Activated CD8-positive, alpha-beta memory T cell treated with anti-CD3 and anti-CD28 coated beads, Interleukin-2, amount 50 U/mL, for 4 hours (primary cell): ENCODE data around the gene PTGS2.
A peak's percentile ranks its signal among the peaks of the same experiment; 100 is the strongest.

ENCODE experiments used
- DNase-seq: peaks from one replicate; pipeline ENCODE4 v3.0.0-alpha.2; 2020

Gene PTGS2

DNA sequence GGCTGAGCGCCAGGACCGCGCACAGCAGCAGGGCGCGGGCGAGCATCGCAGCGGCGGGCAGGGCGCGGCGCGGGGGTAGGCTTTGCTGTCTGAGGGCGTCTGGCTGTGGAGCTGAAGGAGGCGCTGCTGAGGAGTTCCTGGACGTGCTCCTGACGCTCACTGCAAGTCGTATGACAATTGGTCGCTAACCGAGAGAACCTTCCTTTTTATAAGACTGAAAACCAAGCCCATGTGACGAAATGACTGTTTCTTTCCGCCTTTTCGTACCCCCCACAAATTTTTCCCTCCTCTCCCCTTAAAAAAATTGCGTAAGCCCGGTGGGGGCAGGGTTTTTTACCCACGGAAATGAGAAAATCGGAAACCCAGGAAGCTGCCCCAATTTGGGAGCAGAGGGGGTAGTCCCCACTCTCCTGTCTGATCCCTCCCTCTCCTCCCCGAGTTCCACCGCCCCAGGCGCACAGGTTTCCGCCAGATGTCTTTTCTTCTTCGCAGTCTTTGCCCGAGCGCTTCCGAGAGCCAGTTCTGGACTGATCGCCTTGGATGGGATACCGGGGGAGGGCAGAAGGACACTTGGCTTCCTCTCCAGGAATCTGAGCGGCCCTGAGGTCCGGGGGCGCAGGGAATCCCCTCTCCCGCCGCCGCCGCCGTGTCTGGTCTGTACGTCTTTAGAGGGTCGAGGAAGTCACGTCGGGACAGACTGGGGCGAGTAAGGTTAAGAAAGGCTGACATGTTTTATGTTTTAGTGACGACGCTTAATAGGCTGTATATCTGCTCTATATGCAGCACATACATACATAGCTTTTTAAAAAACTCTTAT, at the start of gene PTGS2:
TSS of gene PTGS2 (minus strand) at position 179 of the 817 bp plus-strand sequence. CDS start at position 46, 133 bp downstream.
- DNase-seq: peak; percentile 19

DNA sequence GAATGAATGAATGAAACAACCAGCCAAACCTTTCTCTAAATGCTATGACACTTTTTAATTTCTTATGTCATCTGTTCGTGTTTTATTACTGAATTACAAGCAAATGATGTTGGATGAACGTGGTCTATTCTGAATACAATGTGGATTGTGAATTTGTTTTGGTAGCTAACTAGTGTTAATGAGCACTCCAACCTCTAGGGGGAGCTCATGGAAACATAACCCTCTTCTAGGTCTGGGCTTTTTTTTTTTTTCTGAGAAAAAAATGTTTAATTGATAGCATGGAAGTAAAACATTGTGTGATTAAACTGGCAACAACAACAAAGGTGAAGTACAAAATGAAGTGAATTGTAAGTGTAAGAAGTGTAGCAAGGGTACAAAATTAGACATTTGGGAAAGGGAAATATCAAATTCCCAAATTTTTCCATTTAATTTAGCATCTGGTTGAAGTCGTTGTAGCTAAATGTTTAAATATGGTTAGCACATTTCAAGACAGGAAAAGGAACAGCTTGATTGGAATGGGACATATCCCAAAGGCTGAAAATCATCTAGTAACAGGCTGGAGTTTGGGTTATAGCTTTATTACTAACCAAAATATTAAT, 42.6 kb upstream of the PTGS2 start:
- DNase-seq: no peak

DNA sequence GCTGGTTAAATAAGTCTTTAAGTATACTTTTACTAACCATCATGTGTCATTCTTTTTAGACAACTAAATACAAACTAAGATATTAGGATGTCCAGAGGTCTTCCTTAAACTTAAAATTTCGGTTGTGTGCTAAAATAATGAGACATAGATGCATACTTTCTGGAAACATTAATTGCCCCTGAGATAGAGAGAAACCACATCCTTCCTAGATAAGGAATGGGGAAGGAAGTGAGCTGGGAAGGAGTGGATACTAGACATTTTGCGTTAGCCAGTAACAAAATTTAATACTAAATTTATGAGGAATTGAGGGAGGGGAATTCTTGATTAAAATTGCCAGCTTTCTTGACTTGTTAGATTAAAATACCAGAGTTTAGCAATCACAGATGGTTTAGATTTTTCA, 37.1 kb upstream of the PTGS2 start:
- DNase-seq: no peak

DNA sequence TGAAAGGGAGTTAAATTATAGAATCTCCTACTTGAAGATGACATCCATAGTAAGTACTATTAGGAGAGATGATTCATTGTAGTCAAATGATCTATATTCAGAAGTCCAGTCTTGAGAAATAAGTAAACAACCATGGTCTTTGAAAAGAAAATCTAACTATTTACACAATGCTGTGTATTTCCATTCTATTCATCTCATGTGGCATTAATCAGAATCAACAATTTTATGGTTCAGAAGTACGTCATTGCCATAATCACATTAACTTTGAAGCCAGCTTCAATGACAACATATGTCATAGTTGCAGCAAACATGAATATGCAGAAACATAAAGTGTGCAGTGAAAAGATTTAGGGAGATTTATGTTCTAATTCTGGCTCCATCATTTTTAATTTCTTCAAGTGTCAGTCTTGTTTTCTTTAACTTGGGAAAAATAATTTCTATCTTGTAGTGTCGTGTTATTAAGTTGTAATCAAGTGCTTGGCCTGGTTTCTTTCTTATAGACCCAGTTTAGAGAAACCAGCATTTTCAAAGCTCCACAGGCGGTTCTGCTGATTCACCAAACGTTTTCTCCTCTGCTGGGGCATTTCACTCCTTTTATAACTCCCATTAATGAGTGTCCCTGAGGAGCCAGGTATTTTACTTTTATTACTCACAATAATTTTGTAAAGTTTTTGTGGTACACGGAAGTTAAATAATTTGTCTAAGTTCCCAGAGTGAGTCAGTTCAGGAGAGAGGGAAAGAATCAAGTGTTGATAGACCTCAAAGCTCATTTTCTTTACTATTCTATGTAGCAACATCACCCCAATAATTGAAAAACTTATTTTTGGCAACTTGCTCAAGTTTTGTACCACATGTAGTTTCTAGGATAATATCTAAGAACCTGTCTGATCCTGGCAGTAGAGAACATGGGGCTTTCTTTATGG, 35.9 kb upstream of the PTGS2 start:
- no peak for DNase-seq

DNA sequence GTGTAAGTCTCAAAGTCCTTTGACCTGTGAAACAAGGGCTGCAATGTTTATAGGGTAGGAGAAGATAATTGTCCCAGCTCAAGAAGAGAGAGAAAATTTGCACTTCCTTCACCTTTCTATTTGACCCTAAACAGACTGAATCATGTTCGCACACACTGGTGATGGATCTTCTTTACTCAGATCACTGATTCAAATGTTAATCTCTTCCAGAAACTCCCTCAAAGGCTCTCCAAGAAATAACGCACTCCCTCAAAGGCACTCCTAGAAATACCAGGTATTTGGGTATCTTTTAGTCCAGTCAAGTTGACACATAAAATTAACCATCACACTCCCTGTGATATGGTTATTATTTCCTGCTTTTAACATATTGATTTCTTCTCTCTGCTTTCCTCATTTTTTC, 30.5 kb upstream of the PTGS2 start:
- no peak for DNase-seq

DNA sequence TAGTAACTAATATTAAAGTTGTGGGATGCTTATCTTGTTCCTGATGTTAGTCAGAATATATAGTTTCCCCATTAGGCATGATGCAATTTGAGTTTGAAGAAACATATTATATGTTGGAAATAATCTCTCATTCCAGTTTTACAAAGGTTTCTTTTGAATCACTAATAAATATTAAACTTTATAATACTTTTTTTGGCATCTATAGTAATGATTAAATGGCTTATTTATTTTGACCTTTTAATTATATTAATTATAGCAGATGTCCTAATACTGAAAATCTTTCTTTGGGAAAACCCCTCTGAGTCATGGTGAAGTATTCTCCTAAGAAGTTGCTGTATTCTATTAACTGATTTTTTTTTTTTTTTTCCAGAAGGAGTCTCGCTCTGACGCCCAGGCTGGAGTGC, 28.5 kb upstream of the PTGS2 start:
- no peak for DNase-seq

DNA sequence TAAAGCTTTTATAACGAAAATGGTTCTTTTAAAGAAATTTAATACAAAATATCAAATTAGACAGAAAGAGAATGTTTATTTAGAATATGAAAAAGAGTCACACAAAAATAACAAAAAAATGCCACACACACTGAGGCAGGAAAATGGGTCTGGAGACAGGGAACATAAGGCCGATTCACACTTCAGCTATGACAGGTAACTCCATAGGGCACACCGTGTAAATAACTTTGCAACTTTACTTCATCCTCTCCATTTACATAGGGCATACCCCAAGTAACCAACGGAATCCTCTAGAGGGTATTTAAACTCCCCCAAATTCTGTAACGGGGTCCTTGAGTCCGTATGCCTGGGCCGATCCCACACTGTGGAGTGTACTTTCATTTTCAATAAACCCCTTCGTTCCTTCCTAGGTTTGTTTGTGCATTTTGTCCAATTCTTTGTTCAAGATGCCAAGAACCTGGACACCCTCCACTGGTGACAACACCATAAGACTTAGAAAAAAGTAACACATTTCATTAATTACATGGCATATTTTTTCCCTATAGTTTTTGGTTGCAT, 23.1 kb upstream of the PTGS2 start:
- DNase-seq: no peak

DNA sequence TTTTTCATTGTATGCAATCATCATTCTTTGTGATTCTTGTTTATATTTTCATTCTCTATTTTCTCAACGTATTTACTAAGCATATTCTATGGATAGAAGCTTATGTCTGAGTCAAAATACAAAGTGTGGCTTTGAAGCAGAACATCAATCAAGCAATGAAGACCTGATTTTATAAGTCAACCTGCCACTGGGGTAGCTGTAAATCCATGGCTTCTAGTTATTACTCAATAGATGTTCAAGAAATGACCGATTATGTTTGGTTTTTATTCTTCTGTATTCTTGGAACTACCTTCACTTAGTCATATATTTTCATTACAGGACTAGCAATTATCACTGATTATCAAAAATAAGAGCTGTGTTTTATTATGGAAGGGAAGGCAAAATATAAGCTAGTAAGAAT, 20.5 kb upstream of the PTGS2 start:
- DNase-seq: no peak

DNA sequence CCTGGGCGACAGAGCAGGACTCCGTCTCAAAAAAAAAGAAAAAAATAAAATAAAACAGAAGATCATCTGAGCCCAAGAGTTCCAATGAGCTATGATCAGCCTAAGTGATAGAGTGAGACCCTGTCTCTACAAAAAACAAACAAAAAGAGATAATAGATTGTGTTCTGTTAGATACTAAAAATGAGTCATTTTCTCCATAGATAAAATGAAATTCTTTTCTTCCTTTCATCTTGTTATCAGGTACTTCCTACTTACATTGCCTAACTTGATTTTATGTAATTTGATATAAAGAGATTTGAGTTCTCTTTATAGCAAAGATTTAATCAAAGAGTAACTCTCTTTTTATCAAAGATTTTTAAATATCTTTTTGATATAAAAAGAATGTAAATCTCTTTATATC, 19.3 kb upstream of the PTGS2 start:
- no peak for DNase-seq

DNA sequence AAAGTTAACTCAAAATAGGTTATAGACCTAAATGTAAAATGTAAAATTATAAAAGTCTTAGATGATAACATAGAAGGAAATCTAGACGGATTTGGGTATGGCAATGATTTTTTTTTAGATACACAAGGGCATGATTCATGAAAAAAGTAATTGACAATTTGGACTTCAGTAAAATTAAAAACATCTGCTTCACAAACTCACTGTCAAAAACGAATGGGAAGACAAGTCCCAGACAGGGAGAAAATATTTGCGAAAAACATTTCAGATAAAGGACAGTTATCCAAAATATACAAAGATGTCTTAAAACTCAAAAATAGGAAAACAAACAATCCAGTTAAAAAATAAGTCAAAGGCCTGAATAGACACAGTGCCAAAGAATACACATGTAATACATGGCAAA, 9.7 kb upstream of the PTGS2 start:
- DNase-seq: no peak

DNA sequence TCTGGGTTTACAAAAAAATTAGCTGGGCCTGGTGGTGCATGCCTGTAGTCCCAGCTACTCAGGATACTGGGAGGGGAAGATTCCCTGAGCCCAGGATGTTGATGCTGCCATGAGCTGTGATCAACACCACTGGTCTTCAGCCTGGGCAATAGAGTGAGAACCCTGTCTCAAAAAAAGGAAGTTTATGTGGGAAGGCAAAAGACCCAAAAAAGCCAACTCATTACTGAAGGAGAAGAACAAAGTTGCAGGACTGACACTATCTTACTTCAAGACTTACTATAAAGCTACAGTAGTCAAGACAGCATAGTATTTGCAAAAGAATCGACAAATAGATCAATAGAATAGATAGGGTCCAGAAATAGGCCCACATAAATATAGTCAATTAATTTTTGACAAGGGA, 9.2 kb upstream of the PTGS2 start:
- DNase-seq: no peak

DNA sequence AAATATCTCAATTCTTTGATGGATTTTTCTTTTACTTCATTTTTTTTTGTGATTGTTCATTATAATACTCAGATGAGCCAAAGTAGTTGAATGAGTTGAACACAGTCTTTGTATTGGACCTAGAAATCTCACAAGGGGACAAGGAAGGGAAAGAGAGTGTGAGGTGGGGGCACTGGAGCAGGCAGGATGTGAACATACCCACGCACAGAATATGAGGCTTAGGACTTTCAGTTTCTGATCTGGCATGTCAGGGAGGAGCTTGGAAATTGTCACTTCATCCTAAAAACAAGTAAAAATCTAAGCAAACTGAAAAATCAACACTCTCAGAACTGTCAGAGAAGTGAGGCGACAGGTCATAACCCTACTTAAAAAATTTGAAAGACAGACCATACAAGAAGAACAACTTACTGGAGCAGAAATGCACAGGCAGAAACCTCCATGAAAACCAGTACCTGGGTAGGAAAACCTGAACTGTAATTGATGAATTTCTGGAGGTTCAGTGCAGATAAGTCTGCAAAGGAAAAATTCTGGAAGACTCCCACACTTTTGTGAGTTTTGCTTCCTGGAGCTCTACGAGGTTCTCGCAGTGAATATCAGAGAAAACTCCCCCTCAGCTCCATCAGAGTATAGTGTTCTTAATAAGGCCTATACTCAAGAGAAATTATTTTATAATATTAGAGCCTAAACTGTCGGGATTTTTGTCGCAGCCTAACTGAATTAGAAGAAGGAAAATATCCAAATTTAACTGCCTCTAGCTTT, 3.6 kb upstream of the PTGS2 start:
- DNase-seq: no peak

DNA sequence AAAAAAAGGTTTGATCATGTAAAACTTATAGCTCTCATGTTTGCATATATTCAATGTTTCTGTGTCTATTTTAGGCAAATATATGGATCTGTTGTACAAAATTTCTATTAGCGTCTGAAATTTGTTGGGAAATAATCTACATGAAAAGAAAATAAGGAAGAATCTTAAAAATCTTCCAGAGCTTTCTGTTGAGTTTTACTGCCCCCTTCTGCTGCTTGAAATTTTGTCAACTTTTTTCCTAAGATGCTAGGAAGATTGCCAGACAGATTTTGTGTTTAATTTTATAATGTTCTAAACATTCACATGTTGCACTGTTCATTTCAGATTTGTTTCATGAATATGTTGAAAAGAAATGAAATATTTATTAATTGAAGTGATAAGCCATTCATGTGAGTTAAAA, 2.5 kb upstream of the PTGS2 start:
- DNase-seq: no peak

DNA sequence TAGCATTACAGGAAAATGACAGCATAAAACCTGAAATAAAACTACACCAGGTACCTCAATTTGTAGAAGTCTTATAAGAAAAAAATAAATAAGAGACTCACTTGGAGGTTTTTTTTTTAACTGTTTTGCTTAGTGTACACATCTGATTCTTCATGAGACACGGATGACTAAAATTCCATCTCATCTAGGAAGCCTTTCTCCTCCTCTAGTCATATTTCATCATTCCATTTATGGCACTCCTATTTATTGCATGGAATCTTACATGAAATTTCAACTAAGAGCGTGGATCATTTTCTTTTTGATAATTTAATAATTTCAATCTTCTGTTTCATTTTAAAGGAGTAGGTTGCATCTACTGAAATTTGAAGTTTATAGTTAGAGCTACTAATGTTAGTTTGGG, 1.6 kb upstream of the PTGS2 start:
- no peak for DNase-seq

DNA sequence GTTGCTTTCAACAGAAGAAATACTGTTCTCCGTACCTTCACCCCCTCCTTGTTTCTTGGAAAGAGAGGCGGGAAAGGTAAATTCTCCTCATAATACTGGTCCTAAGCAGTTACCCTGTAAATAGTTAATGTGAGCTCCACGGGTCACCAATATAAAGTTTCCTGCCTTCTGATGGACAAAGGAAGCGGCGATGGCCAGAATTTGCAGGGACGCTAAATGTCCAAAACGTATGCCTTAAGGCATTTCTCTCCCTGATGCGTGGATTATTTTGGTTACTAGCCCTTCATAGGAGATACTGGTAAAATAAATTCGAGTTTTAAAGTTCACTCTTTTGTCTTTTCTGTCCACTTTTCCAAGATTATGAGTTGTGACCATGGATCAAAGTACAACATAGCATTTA, 898 bp upstream of the PTGS2 start:
- no peak for DNase-seq

DNA sequence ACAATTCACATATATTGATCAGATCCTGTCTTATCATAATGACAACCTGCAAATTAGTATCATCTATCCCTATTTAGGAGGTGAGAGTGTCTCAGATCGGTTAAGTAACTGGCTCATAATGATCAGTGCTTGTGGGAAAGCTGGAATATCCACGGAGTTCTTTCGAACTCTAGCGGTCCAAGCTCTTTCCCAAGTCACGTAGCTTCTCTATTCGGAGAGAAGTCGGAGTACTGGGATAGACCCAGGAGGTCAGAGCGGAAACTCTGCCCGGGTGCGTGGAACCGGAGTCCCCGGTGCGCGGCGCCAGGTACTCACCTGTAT, 339 bp downstream of the PTGS2 start:
- DNase-seq: no peak

DNA sequence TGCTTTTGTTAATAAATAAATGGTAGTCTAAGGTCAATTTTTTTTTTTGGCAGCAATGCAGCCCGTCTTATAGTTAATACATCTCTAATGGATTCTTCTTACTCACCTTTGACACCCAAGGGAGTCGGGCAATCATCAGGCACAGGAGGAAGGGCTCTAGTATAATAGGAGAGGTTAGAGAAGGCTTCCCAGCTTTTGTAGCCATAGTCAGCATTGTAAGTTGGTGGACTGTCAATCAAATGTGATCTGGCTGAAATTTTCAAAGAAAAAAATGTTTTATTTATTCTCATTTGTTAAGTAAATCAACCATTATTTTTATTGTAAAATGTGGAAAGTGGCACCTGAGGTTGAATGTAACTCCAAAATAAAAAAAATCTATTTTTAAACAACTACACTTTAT, 2.1 kb downstream of the PTGS2 start:
- no peak for DNase-seq

DNA sequence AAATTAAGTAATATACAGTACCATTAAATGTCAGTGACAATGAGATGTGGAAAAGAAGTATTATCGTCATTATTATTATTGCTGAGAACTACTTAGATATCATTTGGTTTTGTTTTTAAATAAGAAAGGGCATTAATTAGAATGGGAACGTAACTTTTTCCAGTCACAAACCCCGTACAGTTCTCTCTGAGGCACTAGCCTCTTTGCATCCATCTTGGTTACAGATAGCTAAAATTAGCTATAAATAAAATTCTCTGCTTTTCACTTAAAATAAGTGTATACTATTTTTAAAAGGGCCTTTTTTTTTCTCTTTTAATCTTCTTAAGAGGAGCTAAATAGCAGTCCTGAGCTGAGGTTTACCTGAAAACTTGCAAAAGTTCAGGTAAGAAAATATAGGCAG, 7.6 kb downstream of the PTGS2 start:
- DNase-seq: no peak

DNA sequence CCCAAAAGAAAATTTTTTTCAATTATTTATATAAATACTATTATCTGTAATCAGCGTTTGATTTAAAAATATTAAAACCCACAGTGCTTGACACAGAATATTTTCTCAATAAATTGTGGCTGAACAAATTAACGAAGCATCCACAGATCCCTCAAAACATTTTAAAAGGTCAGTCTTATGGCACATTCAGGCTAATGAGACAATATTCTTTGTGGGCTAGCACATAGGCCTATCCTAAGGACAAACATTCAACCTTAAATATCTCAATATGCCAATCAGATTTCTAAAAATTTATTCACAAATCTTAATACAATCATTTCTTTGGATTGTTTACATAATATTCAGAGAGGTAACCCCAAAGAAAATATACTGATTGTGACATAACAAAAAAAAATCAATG, 8.1 kb downstream of the PTGS2 start:
- no peak for DNase-seq

DNA sequence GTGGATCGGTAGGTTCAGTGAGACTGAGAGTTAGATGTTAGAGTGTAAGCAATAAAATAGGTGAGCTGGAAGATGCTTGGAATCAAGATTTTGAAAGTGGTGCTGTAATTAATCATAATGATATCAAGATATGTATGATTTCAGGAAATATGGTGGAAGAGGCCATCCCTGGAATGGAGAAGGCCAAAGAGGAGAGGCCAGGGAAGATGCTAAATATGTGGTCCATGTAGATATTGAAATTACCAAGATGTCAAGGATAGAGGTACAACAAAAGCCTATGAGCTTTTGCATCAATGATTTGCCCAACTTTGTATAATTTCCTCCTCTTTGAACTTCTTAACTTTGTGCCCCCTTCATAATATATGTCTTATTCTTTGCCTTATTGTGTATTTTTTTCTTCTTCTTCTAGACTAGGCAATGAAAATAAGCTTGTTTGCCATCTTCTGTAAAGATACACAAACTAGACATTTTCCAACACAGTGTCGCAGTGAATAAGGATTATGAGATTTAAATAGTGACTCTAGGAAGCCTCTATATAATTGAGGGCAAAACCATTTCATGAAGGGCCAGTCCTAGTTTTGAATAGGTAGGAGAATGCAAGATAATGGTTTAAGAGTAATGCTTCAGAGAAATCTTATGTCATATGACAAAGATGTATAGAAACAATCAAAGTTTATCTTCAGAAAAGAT, 8.9 kb downstream of the PTGS2 start:
- DNase-seq: no peak

DNA sequence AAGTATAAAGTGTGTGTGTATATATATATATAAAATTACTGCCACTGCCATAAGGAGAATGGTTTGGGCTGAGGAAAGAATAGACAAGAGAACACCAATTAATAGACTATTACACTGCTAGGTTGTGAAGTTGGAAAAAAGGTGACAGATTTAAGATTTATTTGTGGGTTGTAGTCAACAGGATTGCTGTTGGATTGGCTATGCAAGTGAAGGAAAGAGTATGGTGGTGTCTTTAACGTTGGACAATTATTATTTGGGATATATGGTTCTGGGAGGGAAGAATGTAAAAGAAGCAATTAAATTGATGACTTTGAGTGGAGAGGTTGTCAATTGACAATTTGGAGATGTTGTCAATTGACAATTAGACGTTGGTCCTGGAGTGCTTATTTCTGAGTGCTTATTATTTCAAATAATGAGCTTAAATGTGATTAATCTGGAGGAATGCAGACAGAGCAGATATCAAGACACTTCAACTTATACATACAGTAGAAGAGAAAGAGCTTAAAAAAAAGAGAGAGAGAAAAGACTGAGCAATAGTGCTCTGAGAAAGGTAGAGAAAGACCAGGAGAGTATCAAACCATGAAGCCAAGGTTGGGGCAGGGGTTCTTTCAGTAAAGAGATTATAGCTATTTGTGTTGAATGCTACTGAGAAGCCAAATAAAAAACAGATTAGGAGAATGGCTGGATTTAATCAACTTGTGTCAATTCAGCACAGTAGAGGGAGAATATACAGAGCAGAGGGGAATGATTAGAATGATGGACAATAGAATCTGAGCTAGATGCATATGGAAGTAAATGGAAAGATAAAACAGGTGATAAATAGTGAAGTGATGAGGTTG, 9.7 kb downstream of the PTGS2 start:
- DNase-seq: no peak
